Natural killer cell (primary cell): Measurements from ENCODE around the gene IFRD2. TPM values are rescaled to one million over a fixed set of nuclear protein-coding genes. Genes with fewer than 3 reads are reported as not detected.

Experiments
- ATAC-seq, 3 donors: fragments of 150-1000 bp in 2 of 3; fragments of 200-7000 bp in 1 of 3; cut with Tn5 transposase; 1 replicate in 1 of 3; 2 replicates in 2 of 3; pipeline ENCODE4 v1.10.0; 2021; ENCODE audit warnings: mild to moderate bottlenecking in 2 of 3, moderate library complexity in 2 of 3
- DNase-seq, 2 donors: peaks; one replicate each; pipeline versions ENCODE4 v3.0.0 to v3.0.0-alpha.2; 2013 to 2021; ENCODE audit warnings: mixed read lengths in 1 of 2
- H3K27ac ChIP-seq: one replicate; pipeline ENCODE4 v1.5.1; 2013; ENCODE audit warnings: mild to moderate bottlenecking, low read length
- H3K27me3 ChIP-seq: one replicate; pipeline ENCODE4 v1.6.1; 2013; ENCODE audit warnings: low read length; ENCODE audit not compliant: control insufficient read depth, insufficient read depth
- H3K36me3 ChIP-seq: one replicate; pipeline ENCODE4 v1.6.1; 2013; ENCODE audit warnings: low read length; ENCODE audit not compliant: control insufficient read depth, insufficient read depth
- H3K4me1 ChIP-seq: one replicate; pipeline ENCODE4 v1.6.1; 2013; ENCODE audit warnings: low read length; ENCODE audit not compliant: control insufficient read depth, insufficient read depth
- H3K4me3 ChIP-seq: one replicate; pipeline ENCODE4 v1.5.1; 2013; ENCODE audit warnings: low read length
- H3K9me3 ChIP-seq: one replicate; pipeline ENCODE4 v1.6.1; 2013; ENCODE audit warnings: low read length; ENCODE audit not compliant: control insufficient read depth, insufficient read depth
- H3K27ac Mint-ChIP-seq, 2 donors: one replicate each; pipeline ENCODE4 v1.8.0; 2022; ENCODE audit warnings: mild to moderate bottlenecking in 2 of 2, mixed read lengths in 2 of 2, moderate library complexity in 1 of 2
- H3K27me3 Mint-ChIP-seq, 2 donors: one replicate each; pipeline ENCODE4 v1.8.0; 2022; ENCODE audit warnings: low read depth in 2 of 2, mixed read lengths in 2 of 2
- H3K36me3 Mint-ChIP-seq: one replicate; pipeline ENCODE4 v1.8.0; 2022; ENCODE audit warnings: mixed read lengths
- H3K4me1 Mint-ChIP-seq, 2 donors: one replicate each; pipeline ENCODE4 v1.8.0; 2022; ENCODE audit warnings: mixed read lengths in 2 of 2
- H3K4me3 Mint-ChIP-seq: one replicate; pipeline ENCODE4 v1.8.0; 2022; ENCODE audit warnings: mild to moderate bottlenecking, moderate library complexity, mixed read lengths
- H3K9me3 Mint-ChIP-seq, 2 donors: one replicate each; pipeline ENCODE4 v1.8.0; 2022; ENCODE audit warnings: mixed read lengths in 2 of 2
- WGBS: methylation state at CpG from one replicate; pipeline ENCODE4 v1.1.7; 2013; ENCODE audit warnings: missing lambda C conversion rate; ENCODE audit not compliant: insufficient coverage; 5-methylcytosine and 5-hydroxymethylcytosine counted together
- intact Hi-C: fragments of 100-400 bp; cut with micrococcal nuclease; formaldehyde crosslinking; loops from one replicate; pipeline ENCODE4 v1.14.2; 2022
- total RNA-seq, 4 donors: library from RNA; stranded (reverse); fragments of 120-200 nt in 1 of 4; gene quantifications; one replicate each; pipeline versions ENCODE4 v1.2.3 to v1.2.4, GENCODE V29; 2013 to 2022
- TF ChIP-seq, protein P1 (sequence below): fragments of 200-600 bp; IDR thresholded peaks from one replicate; pipeline ENCODE4 v1.8.0; 2022; ENCODE audit warnings: antibody characterized with exemption

The IFRD2 gene
- total RNA-seq, 3 donors from 2014 or later (not counting 1 experiment from before 2014, with no cell fraction given): 27.8 to 39.1 (median 32.1) TPM

DNA sequence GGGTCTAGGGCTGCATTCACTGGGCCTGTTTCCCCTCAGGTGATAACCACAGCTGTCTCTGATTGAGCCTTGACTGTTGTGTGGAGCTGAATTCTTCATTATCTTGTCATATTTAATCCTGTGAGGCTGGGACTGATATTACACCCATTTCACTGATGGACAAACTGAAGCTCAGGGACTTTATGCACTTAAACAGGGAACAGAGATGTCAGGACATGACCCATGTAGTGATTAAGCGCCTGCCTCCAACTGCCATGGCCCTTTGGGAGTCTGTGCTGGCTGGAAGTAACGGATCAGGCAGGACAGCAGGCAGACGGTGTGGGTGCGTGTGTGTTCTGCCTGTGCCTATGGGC, 48.7 kb downstream of the IFRD2 start:
- TF ChIP-seq, protein P1, sequence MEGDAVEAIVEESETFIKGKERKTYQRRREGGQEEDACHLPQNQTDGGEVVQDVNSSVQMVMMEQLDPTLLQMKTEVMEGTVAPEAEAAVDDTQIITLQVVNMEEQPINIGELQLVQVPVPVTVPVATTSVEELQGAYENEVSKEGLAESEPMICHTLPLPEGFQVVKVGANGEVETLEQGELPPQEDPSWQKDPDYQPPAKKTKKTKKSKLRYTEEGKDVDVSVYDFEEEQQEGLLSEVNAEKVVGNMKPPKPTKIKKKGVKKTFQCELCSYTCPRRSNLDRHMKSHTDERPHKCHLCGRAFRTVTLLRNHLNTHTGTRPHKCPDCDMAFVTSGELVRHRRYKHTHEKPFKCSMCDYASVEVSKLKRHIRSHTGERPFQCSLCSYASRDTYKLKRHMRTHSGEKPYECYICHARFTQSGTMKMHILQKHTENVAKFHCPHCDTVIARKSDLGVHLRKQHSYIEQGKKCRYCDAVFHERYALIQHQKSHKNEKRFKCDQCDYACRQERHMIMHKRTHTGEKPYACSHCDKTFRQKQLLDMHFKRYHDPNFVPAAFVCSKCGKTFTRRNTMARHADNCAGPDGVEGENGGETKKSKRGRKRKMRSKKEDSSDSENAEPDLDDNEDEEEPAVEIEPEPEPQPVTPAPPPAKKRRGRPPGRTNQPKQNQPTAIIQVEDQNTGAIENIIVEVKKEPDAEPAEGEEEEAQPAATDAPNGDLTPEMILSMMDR: no peak
- Mint-ChIP-seq H3K27me3 (no peaks in the 10 kb centered on the region), H3K4me3 (peak overlapping the region; percentile 64), H3K9me3 (no peaks in the 10 kb centered on the region), H3K36me3 (no peaks in the 10 kb centered on the region), H3K27ac (peak overlapping the region; percentile 95), H3K4me1 (peaks cover 69 to 87% of the 10 kb centered on the region in 2 donors)
- 90% methylated on average over 4 of the region's 4 CpGs for WGBS
- H3K4me1 ChIP-seq: peaks cover 100% of the 10 kb centered on the region
- H3K9me3 ChIP-seq: no peaks in the 10 kb centered on the region
- H3K4me3 ChIP-seq: no peak overlapping the region
- intact Hi-C loops: no loop called here
- H3K27me3 ChIP-seq: no peaks in the 10 kb centered on the region
- DNase-seq (no peak), ATAC-seq (no peak)
- peak overlapping the region; percentile 86 for H3K27ac ChIP-seq
- peaks cover 36% of the 10 kb centered on the region for H3K36me3 ChIP-seq

DNA sequence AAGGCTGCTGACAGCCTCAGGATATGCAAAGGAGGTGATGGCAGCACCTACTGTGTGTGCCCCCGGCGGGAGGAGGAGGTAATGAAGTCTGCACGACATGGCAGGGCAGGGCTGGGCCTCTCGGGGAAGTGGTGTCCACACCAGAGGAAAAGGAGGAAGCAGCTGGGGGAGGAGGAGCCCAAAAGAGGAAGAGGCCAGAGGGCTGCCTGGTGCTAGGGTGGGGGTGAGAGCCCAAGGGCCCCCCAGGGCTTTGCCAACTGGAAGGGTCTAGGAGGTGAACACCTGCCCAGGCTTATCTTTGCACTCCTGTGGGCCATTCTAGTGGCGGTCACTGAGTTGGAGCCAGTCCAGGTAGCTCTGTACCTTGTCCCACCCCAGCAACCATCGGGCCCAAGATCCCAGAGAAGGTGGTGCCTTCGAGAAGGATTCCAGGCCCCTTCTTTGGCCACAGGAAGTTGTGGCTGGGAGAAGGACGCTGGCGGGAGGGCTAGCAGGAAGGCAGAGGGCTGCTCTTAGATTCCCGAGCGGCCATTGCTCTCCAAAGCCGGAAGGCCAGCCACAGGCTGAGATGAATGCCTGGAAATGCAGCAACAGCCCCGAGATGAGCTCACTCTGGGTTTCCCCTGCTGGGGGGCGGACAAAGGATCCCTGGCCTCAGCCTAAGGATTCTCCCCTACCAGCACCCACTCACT, 49.2 kb downstream of the IFRD2 start:
- Mint-ChIP-seq H3K27ac (peak overlapping the region; percentile 95), H3K36me3 (no peaks in the 10 kb centered on the region), H3K4me1 (peaks cover 71 to 88% of the 10 kb centered on the region in 2 donors), H3K9me3 (no peaks in the 10 kb centered on the region), H3K4me3 (peak overlapping the region; percentile 83), H3K27me3 (no peaks in the 10 kb centered on the region)
- Histone ChIP-seq H3K27me3 (no peaks in the 10 kb centered on the region), H3K27ac (peak overlapping the region; percentile 86), H3K4me3 (no peak overlapping the region), H3K9me3 (no peaks in the 10 kb centered on the region), H3K4me1 (peaks cover 100% of the 10 kb centered on the region), H3K36me3 (peaks cover 32% of the 10 kb centered on the region)
- DNase-seq: peak; percentile 39 to 65
- WGBS: 14% methylated on average over 14 of the region's 14 CpGs
- ATAC-seq: peak in 2 of 3 donors; percentile 11 to 44
- TF ChIP-seq, protein P1: no peak
- intact Hi-C loops: no loop called here

DNA sequence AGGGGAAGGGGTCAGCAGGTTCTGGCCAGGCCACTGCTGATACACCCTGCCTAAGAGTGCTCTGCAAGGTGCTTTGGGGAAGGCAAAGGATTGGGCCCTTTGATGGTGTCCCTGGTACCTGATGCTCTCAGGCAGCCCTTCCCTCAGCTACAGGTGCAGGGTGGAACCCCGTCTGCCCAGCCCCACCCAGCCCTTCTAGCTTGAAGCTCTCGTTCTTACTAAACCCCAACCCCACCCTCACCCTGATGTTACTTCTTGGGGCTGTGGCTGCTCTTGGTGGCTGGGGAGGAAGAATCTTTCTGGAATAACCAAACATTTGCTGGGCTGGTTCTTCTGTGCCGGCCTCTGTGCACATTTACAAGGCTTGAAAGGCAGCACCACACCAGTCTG, 49.9 kb downstream of the IFRD2 start:
- Mint-ChIP-seq H3K4me3 (peak overlapping the region; percentile 83), H3K9me3 (no peaks in the 10 kb centered on the region), H3K27ac (peak overlapping the region; percentile 95), H3K36me3 (no peaks in the 10 kb centered on the region), H3K27me3 (no peaks in the 10 kb centered on the region), H3K4me1 (peaks cover 74 to 91% of the 10 kb centered on the region in 2 donors)
- Histone ChIP-seq H3K27me3 (no peaks in the 10 kb centered on the region), H3K36me3 (peaks cover 28% of the 10 kb centered on the region), H3K27ac (peak overlapping the region; percentile 86), H3K9me3 (no peaks in the 10 kb centered on the region), H3K4me3 (no peak overlapping the region), H3K4me1 (peaks cover 95% of the 10 kb centered on the region)
- 29% methylated on average over 2 of the region's 3 CpGs for WGBS
- intact Hi-C loops: no loop called here
- TF ChIP-seq, protein P1: no peak
- DNase-seq: peak in 1 of 2 donors; percentile 46
- ATAC-seq: no peak
